T-helper 2 cell treated with Interferon-gamma antibody and Interleukin-4, amounts not matched to agents 5 μg/mL and 100 μg/mL, for 36 hours (primary cell): ENCODE data around the gene RWDD1.

Experiments used
- DNase-seq: peaks from one replicate; pipeline ENCODE4 v3.0.0; 2021; ENCODE audit warnings: low spot score
- H3K27ac Mint-ChIP-seq: one replicate; pipeline ENCODE4 v1.8.0; 2021; ENCODE audit warnings: mild to moderate bottlenecking, mixed read lengths
- H3K27me3 Mint-ChIP-seq: one replicate; pipeline ENCODE4 v1.8.0; 2021; ENCODE audit warnings: low read depth, mixed read lengths
- H3K36me3 Mint-ChIP-seq: one replicate; pipeline ENCODE4 v1.8.0; 2021; ENCODE audit warnings: low read depth, mixed read lengths
- H3K4me1 Mint-ChIP-seq: one replicate; pipeline ENCODE4 v1.8.0; 2021; ENCODE audit warnings: low read depth, mixed read lengths
- H3K4me3 Mint-ChIP-seq: one replicate; pipeline ENCODE4 v1.8.0; 2022; ENCODE audit warnings: mild to moderate bottlenecking, moderate library complexity, mixed read lengths
- H3K9me3 Mint-ChIP-seq: one replicate; pipeline ENCODE4 v1.8.0; 2021; ENCODE audit warnings: mixed read lengths

The RWDD1 gene

GRCh38 chr6:116545651-116546050 lies 25.7 kb upstream of the RWDD1 start, which contains the start of gene TRAPPC3L:
TRAPPC3L (minus strand) TSS chr6:116545684; CDS start chr6:116545514, 170 bp downstream.
- no peak within 1 kb of the TSS for H3K27ac Mint-ChIP-seq
- no peaks in the 10 kb centered on the region for H3K9me3 Mint-ChIP-seq
- no peaks in the 10 kb centered on the region for H3K36me3 Mint-ChIP-seq
- H3K4me1 Mint-ChIP-seq: no peaks in the 10 kb centered on the region
- DNase-seq: no peak
- no peak within 1 kb of the TSS for H3K4me3 Mint-ChIP-seq
- H3K27me3 Mint-ChIP-seq: peaks cover 36% of the 10 kb centered on the region

DNA sequence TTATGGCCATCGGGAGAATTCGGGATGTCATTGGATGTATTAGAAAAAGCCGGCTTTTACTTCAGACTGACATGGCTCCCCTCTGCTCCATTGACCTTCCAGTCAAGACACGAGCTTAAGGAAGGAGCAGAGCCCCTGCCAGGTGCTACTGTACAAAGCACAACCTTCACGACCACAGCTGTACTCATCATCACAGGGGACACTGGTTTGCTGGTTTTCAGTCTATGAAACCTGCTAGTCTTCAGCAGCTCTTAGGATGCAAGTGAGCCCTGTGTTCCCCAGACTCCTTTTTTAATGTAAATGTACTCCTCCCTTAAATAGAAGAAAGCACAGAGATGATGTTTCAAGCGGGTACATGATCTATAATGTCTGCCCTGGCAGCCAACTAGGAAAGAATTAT lies 23.9 kb upstream of the RWDD1 start:
- peaks cover 34% of the 10 kb centered on the region for H3K27me3 Mint-ChIP-seq
- H3K36me3 Mint-ChIP-seq: no peaks in the 10 kb centered on the region
- H3K27ac Mint-ChIP-seq: no peak overlapping the region
- no peak for DNase-seq
- H3K4me3 Mint-ChIP-seq: no peak overlapping the region
- H3K9me3 Mint-ChIP-seq: no peaks in the 10 kb centered on the region
- no peaks in the 10 kb centered on the region for H3K4me1 Mint-ChIP-seq

- DNase-seq: no peak
- H3K9me3 Mint-ChIP-seq: no peaks in the 10 kb centered on the region
- no peaks in the 10 kb centered on the region for H3K36me3 Mint-ChIP-seq
- peaks cover 26% of the 10 kb centered on the region for H3K27me3 Mint-ChIP-seq
- H3K4me1 Mint-ChIP-seq: no peaks in the 10 kb centered on the region
- H3K27ac Mint-ChIP-seq: no peak overlapping the region
- no peak overlapping the region for H3K4me3 Mint-ChIP-seq
Observed at GRCh38 chr6:116550796-116551195, 20.5 kb upstream of the RWDD1 start.

GRCh38 chr6:116553451-116553850 lies 17.9 kb upstream of the RWDD1 start, which contains the start of gene CALHM4:
CALHM4 (plus strand) TSS chr6:116553751; CDS start chr6:116553794, 43 bp downstream.
- H3K36me3 Mint-ChIP-seq: no peaks in the 10 kb centered on the region
- H3K27me3 Mint-ChIP-seq: peaks cover 21% of the 10 kb centered on the region
- no peak within 1 kb of the TSS for H3K4me3 Mint-ChIP-seq
- no peak within 1 kb of the TSS for H3K27ac Mint-ChIP-seq
- no peaks in the 10 kb centered on the region for H3K4me1 Mint-ChIP-seq
- DNase-seq: no peak
- H3K9me3 Mint-ChIP-seq: no peaks in the 10 kb centered on the region

DNA sequence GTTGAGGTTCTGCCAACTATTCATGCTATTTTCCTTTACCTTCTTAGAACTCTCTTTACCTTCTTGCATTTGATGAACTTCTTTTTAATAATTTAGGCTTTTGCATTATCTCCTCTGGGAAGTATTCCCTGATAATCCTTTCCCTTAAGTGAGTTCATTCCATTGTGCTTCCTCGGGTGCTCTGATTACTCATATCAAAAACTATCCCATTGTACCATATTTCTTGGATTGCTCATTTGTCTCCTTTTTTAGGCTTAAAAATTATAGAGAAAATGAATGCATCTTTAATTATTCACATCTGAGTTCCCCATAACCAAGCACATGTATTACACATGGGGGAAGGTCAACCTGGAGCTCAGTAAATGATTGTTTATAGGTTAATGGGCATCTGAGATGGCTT lies 15.2 kb upstream of the RWDD1 start:
- Mint-ChIP-seq H3K4me1 (no peaks in the 10 kb centered on the region), H3K36me3 (no peaks in the 10 kb centered on the region), H3K27ac (no peak overlapping the region), H3K27me3 (peaks cover 12% of the 10 kb centered on the region), H3K4me3 (no peak overlapping the region), H3K9me3 (no peaks in the 10 kb centered on the region)
- no peak for DNase-seq

DNA sequence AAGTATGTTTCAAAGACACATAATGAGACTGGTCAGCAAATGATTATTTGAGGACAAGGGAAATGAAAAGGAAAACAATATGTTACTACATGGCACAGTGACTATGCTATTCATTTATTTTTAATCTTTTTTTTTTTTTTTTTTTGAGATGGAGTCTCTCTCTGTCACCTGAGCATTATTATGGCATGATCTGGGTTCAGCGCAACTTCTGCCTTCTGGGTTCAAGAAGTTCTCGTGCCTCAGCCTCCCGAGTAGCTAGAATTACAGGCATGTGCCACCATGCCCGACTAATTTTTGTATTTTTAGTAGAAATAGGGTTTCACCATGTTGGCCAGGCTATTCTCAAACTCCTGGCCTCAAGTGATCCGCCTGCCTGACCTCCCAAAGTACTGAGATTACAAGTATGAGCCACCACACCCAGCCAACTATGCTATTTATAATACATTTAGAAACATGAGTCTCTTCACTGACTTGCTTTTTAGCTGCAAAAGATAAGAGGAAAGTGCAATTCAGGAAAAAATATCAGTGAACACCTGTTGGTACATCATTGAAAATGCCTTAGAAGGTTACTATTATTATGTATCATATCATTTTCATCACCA lies 14.4 kb upstream of the RWDD1 start:
- no peaks in the 10 kb centered on the region for H3K9me3 Mint-ChIP-seq
- DNase-seq: no peak
- H3K27ac Mint-ChIP-seq: no peak overlapping the region
- H3K36me3 Mint-ChIP-seq: no peaks in the 10 kb centered on the region
- H3K27me3 Mint-ChIP-seq: peaks cover 14% of the 10 kb centered on the region
- peaks cover 2% of the 10 kb centered on the region for H3K4me1 Mint-ChIP-seq
- no peak overlapping the region for H3K4me3 Mint-ChIP-seq

GRCh38 chr6:116557893-116558292 lies 13.4 kb upstream of the RWDD1 start:
- H3K4me3 Mint-ChIP-seq: no peak overlapping the region
- peaks cover 14% of the 10 kb centered on the region for H3K27me3 Mint-ChIP-seq
- peaks cover 2% of the 10 kb centered on the region for H3K4me1 Mint-ChIP-seq
- DNase-seq: no peak
- no peaks in the 10 kb centered on the region for H3K36me3 Mint-ChIP-seq
- H3K9me3 Mint-ChIP-seq: no peaks in the 10 kb centered on the region
- no peak overlapping the region for H3K27ac Mint-ChIP-seq

- Mint-ChIP-seq H3K36me3 (no peaks in the 10 kb centered on the region), H3K27ac (no peak overlapping the region), H3K9me3 (no peaks in the 10 kb centered on the region), H3K27me3 (peaks cover 14% of the 10 kb centered on the region), H3K4me1 (peaks cover 2% of the 10 kb centered on the region), H3K4me3 (no peak overlapping the region)
- DNase-seq: no peak
Observed at GRCh38 chr6:116560130-116560529, 11.2 kb upstream of the RWDD1 start.

DNA sequence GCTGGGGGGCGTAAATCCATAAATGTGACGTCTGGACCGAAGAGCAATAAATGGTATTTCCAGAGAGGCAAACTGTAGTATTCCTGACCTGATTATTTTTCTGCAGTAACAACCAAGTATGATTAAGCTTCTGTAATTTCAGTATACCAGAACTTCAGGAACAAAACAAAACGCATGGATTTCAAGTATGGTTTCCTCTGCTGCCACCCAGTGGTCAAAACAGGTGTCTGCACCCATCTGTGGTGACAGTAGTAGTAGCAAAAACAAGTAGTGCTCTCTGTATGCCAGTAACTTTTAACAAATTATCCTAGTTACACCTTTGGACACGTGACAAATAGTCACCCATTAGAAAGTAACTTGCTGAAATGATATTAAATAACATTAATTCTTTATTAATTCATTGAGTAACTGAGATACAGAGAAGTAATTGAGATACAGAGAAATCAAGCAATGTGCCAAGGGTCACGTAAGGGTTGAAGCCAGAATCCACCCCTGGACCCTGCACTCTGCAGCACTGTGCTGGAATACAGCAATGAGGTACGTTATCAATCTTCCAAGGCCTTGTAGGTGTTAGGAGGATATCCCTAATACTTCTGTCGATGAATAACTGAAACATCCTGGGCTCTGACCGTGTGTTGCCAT lies 9.8 kb upstream of the RWDD1 start:
- Mint-ChIP-seq H3K9me3 (no peaks in the 10 kb centered on the region), H3K4me3 (no peak overlapping the region), H3K27me3 (peaks cover 12% of the 10 kb centered on the region), H3K36me3 (no peaks in the 10 kb centered on the region), H3K27ac (no peak overlapping the region), H3K4me1 (peaks cover 2% of the 10 kb centered on the region)
- peak; percentile 34 for DNase-seq

DNA sequence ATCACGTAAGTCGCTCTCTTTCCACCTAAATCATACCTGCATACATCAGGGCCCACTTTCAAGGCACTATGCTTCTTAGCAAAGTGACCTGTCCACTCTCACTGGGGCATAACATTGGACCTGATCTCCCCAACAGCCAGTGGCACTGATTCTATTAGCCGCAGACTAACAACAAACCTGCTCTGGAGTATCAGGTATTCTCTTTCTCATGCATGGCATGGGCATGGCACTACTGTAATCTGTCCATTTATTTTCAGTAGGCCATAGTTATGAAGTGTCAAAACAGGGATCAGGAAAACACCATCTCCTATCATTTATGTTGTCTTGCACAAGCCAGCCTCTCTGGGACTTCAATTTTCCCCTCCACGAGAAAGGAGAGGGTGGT lies 9.3 kb upstream of the RWDD1 start:
- Mint-ChIP-seq H3K36me3 (no peaks in the 10 kb centered on the region), H3K4me1 (peaks cover 2% of the 10 kb centered on the region), H3K27me3 (peaks cover 17% of the 10 kb centered on the region), H3K27ac (no peak overlapping the region), H3K9me3 (no peaks in the 10 kb centered on the region), H3K4me3 (no peak overlapping the region)
- DNase-seq: no peak

DNA sequence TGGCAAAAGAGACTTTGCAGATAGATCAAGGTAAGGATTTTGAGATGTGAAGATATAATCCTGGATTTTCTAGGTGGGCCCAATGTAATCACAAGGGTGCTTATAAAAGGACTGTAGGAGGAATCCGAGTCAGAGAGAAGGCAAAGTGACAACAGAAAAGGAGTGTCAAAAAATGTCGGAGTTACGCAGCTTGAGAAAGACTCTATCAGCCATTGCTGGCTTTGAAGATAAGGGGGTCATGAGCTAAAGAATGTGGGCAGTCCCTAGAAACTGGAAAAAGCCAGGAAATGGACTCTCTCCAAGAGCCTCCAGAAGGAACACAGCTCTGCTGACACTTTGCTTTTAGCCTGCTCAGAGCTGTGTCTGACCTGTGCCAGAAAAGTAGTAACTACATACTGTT lies 8.7 kb upstream of the RWDD1 start:
- H3K27ac Mint-ChIP-seq: no peak overlapping the region

DNA sequence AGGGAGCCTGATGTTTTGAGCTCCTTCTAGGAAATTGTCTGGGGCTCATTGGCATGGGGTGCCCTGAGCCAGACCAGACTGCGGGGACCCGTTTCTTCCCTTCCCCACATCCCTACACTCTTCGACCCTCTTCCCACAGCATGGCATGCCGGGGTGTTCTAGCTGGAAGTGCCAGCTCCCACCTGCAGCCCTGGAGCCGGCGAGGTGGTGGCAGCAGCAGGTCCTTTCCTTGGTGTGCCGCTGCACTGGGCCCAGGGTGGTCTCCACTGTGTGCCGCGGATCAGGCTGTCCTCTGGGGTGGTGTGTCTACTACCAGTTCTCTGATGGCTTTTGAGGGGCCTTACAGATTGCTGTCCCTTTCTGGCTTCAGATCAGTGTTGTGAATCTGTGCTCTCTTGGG lies 7.5 kb upstream of the RWDD1 start:
- DNase-seq: no peak
- Mint-ChIP-seq H3K36me3 (no peaks in the 10 kb centered on the region), H3K4me3 (no peak overlapping the region), H3K27me3 (peaks cover 19% of the 10 kb centered on the region), H3K27ac (no peak overlapping the region), H3K9me3 (no peaks in the 10 kb centered on the region), H3K4me1 (peaks cover 3% of the 10 kb centered on the region)

More for the DNA sequence above, 8.7 kb upstream of the RWDD1 start:
- H3K4me3 Mint-ChIP-seq: no peak overlapping the region
- DNase-seq: no peak
- peaks cover 18% of the 10 kb centered on the region for H3K27me3 Mint-ChIP-seq
- peaks cover 2% of the 10 kb centered on the region for H3K4me1 Mint-ChIP-seq
- no peaks in the 10 kb centered on the region for H3K36me3 Mint-ChIP-seq
- no peaks in the 10 kb centered on the region for H3K9me3 Mint-ChIP-seq

DNA sequence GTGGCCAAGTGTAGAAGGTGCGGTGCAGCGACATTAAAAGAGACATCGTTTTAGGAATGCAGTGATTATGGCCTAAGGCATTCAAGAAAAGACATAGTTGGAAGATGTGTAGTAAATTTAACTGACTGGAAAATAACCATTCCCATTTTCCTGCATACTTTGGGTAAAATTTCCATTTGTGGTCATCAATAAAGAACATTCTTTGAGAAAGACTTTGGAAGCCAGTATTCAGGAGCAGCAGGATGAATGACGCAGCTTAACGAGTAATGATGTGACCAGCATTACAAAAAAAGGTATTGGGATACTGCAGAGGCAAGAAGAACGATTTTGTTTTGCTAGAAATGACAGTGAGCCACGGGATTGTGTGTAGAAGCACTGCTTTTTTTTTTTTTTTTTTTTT lies 7.0 kb upstream of the RWDD1 start:
- H3K36me3 Mint-ChIP-seq: no peaks in the 10 kb centered on the region
- no peak overlapping the region for H3K4me3 Mint-ChIP-seq
- H3K27me3 Mint-ChIP-seq: peaks cover 19% of the 10 kb centered on the region
- no peaks in the 10 kb centered on the region for H3K9me3 Mint-ChIP-seq
- DNase-seq: no peak
- H3K4me1 Mint-ChIP-seq: peaks cover 8% of the 10 kb centered on the region
- H3K27ac Mint-ChIP-seq: no peak overlapping the region

DNA sequence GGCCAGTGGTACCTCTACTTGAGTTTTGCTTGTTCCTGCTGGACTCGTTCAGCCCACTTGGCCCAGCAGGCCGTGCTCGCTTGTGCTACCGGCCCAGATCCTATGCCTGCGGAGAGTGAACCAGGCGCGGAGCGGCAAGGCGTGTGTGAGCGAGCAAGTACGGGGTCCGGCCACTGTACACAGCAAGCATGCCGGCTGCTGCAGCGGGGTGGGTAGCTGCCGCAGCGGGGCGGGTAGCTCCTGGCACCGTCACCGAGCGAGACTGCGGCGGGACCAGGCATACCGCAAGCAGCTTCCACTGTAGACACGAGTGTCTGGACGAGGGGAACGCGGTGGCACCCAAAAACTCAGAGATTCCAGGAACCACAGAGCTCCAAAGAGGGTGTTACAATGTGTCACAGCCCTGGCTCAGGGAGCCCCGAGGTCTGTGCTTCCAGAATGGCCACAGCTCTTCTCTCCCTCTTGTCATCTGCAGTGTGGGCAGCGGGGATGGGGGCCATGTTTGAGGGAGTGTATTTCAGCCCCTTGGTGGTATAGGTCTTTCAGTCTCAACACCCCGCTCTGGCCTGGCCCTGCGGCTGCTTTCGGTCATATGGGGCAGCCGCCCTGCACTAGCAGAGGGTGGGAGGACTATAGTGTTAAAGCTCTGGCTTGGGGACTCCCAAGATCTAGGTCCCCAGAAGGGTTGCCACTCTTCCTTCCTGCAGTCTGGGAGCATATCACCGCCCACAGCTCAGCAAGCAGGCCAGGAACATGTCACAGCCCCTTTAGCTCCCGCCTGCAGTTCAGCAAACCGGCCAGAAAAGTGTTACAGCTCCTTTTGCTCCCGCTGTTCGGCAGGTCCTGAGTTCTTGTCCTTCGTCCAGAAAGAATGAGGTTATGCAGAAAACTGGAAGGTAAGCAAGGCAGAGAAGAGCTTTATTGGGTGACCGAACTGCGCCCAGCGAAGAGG lies 6.1 kb upstream of the RWDD1 start:
- H3K9me3 Mint-ChIP-seq: no peaks in the 10 kb centered on the region
- no peaks in the 10 kb centered on the region for H3K36me3 Mint-ChIP-seq
- H3K27ac Mint-ChIP-seq: no peak overlapping the region
- H3K27me3 Mint-ChIP-seq: peaks cover 19% of the 10 kb centered on the region
- DNase-seq: no peak
- H3K4me3 Mint-ChIP-seq: peak overlapping the region; percentile 13
- peaks cover 13% of the 10 kb centered on the region for H3K4me1 Mint-ChIP-seq
